ENCODE results near the gene LRTM2.

DNA sequence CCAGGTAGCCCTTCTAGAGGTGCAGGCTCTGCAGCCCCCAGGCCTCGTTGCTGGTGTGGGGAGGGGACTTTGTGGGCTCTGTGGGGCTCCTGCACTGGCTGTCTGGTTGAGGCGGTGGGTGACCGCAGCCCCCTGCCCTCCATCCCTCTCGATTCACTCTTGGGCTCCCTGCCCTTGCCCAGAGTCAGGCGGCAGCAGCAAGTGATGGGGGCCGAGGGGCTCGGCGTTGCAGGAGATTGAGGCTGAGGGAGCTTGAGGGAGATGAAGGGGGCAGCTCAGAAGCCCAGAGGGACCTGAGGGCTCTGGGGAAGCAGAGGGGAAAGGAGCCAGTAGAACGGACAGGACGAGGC is 9.5 kb upstream of the LRTM2 start:
- no peak for TF ChIP-seq EZH2phosphoT487 (IDR thresholded peaks at IDR 0.05; ENCODE audit: borderline replicate concordance)
- TF ChIP-seq, protein P1, sequence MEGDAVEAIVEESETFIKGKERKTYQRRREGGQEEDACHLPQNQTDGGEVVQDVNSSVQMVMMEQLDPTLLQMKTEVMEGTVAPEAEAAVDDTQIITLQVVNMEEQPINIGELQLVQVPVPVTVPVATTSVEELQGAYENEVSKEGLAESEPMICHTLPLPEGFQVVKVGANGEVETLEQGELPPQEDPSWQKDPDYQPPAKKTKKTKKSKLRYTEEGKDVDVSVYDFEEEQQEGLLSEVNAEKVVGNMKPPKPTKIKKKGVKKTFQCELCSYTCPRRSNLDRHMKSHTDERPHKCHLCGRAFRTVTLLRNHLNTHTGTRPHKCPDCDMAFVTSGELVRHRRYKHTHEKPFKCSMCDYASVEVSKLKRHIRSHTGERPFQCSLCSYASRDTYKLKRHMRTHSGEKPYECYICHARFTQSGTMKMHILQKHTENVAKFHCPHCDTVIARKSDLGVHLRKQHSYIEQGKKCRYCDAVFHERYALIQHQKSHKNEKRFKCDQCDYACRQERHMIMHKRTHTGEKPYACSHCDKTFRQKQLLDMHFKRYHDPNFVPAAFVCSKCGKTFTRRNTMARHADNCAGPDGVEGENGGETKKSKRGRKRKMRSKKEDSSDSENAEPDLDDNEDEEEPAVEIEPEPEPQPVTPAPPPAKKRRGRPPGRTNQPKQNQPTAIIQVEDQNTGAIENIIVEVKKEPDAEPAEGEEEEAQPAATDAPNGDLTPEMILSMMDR (conservative IDR thresholded peaks at IDR 0.05; ENCODE audit: low read length): no peak
